ENCODE measurements around the gene INVS.

GRCh38 chr9:100208673-100209072, 109.6 kb downstream of the INVS start:
- no peak for TF ChIP-seq POLR2A (IDR thresholded peaks at IDR 0.05; ENCODE audit: low read depth)
- TF ChIP-seq, protein P1, sequence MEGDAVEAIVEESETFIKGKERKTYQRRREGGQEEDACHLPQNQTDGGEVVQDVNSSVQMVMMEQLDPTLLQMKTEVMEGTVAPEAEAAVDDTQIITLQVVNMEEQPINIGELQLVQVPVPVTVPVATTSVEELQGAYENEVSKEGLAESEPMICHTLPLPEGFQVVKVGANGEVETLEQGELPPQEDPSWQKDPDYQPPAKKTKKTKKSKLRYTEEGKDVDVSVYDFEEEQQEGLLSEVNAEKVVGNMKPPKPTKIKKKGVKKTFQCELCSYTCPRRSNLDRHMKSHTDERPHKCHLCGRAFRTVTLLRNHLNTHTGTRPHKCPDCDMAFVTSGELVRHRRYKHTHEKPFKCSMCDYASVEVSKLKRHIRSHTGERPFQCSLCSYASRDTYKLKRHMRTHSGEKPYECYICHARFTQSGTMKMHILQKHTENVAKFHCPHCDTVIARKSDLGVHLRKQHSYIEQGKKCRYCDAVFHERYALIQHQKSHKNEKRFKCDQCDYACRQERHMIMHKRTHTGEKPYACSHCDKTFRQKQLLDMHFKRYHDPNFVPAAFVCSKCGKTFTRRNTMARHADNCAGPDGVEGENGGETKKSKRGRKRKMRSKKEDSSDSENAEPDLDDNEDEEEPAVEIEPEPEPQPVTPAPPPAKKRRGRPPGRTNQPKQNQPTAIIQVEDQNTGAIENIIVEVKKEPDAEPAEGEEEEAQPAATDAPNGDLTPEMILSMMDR (IDR thresholded peaks at IDR 0.05), result no peak
